ENCODE measurements around the gene ITPR1. TPM values are rescaled to one million over a fixed set of nuclear protein-coding genes. Genes with fewer than 3 reads are reported as not detected.

Gene ITPR1
- polyA plus RNA-seq, 1 donor from 2014 or later: 2.1 TPM

- Histone ChIP-seq H3K9me3 (ENCODE audit: low read length) (no peaks in the 10 kb centered on the region), H3K4me3 (ENCODE audit: low read length) (no peak overlapping the region), H2AFZ (ENCODE audit: low read depth, low read length) (no peak overlapping the region), H3K27ac (ENCODE audit: low read length) (no peak overlapping the region), H4K20me1 (ENCODE audit: insufficient read depth) (no peaks in the 10 kb centered on the region), H3F3A (ENCODE audit: insufficient read depth, low read length, poor library complexity, severe bottlenecking) (no peaks in the 10 kb centered on the region), H3K36me3 (ENCODE audit: insufficient read depth, low read length) (no peaks in the 10 kb centered on the region), H3K9me2 (ENCODE audit: insufficient read depth, low read length) (no peaks in the 10 kb centered on the region), H3K27me3 (ENCODE audit: insufficient read depth, low read depth, low read length) (no peaks in the 10 kb centered on the region), H3K9ac (ENCODE audit: low read length) (no peak overlapping the region), H3K4me2 (ENCODE audit: low read length) (no peak overlapping the region), H3K79me2 (replicated peaks; ENCODE audit: insufficient read depth, low read length) (peaks cover 3% of the 10 kb centered on the region)
- no peak for TF ChIP-seq EZH2 (IDR thresholded peaks at IDR 0.05; ENCODE audit: borderline replicate concordance, insufficient read depth, low read length, poor library complexity, severe bottlenecking)
- TF ChIP-seq RAD21 (conservative IDR thresholded peaks at IDR 0.05): no peak
- TF ChIP-seq, protein P1, sequence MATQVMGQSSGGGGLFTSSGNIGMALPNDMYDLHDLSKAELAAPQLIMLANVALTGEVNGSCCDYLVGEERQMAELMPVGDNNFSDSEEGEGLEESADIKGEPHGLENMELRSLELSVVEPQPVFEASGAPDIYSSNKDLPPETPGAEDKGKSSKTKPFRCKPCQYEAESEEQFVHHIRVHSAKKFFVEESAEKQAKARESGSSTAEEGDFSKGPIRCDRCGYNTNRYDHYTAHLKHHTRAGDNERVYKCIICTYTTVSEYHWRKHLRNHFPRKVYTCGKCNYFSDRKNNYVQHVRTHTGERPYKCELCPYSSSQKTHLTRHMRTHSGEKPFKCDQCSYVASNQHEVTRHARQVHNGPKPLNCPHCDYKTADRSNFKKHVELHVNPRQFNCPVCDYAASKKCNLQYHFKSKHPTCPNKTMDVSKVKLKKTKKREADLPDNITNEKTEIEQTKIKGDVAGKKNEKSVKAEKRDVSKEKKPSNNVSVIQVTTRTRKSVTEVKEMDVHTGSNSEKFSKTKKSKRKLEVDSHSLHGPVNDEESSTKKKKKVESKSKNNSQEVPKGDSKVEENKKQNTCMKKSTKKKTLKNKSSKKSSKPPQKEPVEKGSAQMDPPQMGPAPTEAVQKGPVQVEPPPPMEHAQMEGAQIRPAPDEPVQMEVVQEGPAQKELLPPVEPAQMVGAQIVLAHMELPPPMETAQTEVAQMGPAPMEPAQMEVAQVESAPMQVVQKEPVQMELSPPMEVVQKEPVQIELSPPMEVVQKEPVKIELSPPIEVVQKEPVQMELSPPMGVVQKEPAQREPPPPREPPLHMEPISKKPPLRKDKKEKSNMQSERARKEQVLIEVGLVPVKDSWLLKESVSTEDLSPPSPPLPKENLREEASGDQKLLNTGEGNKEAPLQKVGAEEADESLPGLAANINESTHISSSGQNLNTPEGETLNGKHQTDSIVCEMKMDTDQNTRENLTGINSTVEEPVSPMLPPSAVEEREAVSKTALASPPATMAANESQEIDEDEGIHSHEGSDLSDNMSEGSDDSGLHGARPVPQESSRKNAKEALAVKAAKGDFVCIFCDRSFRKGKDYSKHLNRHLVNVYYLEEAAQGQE (IDR thresholded peaks at IDR 0.05; ENCODE audit: borderline replicate concordance): no peak
- no peak for TF ChIP-seq EP300 (conservative IDR thresholded peaks at IDR 0.05; ENCODE audit: poor library complexity, severe bottlenecking)
- TF ChIP-seq TAF1 (IDR thresholded peaks at IDR 0.05; ENCODE audit: low read depth): no peak
- no peak for TF ChIP-seq SMC3 (conservative IDR thresholded peaks at IDR 0.05; ENCODE audit: poor library complexity)
- TF ChIP-seq, protein P2, sequence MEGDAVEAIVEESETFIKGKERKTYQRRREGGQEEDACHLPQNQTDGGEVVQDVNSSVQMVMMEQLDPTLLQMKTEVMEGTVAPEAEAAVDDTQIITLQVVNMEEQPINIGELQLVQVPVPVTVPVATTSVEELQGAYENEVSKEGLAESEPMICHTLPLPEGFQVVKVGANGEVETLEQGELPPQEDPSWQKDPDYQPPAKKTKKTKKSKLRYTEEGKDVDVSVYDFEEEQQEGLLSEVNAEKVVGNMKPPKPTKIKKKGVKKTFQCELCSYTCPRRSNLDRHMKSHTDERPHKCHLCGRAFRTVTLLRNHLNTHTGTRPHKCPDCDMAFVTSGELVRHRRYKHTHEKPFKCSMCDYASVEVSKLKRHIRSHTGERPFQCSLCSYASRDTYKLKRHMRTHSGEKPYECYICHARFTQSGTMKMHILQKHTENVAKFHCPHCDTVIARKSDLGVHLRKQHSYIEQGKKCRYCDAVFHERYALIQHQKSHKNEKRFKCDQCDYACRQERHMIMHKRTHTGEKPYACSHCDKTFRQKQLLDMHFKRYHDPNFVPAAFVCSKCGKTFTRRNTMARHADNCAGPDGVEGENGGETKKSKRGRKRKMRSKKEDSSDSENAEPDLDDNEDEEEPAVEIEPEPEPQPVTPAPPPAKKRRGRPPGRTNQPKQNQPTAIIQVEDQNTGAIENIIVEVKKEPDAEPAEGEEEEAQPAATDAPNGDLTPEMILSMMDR (IDR thresholded peaks at IDR 0.05; ENCODE audit: poor library complexity, severe bottlenecking): no peak
- TF ChIP-seq POLR2AphosphoS5 (IDR thresholded peaks at IDR 0.05): no peak
- no peak for TF ChIP-seq MXI1 (conservative IDR thresholded peaks at IDR 0.05; ENCODE audit: poor library complexity, severe bottlenecking)
Observed at GRCh38 chr3:4462369-4463040, 30.6 kb upstream of the ITPR1 start.

DNA sequence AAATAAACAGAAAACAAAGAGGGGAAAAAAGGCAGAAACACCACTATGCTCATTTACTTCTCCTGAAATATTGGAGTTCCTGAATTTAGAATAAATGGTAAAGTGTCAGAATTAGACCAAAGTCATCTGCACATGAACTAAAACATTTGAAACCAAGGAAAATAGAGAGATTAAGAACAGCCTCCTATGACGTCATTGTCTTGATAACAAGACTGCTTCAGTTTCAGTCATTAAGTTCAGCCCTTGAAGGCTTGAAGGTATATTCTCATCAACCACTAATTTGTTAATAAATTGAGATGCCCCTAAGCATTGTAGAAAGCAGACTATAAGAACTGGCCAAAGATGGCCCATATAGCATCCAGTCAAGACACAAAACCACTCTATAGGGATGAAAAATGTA, 28.6 kb upstream of the ITPR1 start:
- peaks cover 3% of the 10 kb centered on the region for H3K79me2 ChIP-seq (replicated peaks; ENCODE audit: insufficient read depth, low read length)
- H4K20me1 ChIP-seq (ENCODE audit: insufficient read depth): no peaks in the 10 kb centered on the region
- H3K9me3 ChIP-seq (ENCODE audit: low read length): no peaks in the 10 kb centered on the region
- no peaks in the 10 kb centered on the region for H3K36me3 ChIP-seq (ENCODE audit: insufficient read depth, low read length)
- no peak overlapping the region for H3K9ac ChIP-seq (ENCODE audit: low read length)
- H3K4me2 ChIP-seq (ENCODE audit: low read length): no peak overlapping the region
- H3K27me3 ChIP-seq (ENCODE audit: insufficient read depth, low read depth, low read length): no peaks in the 10 kb centered on the region
- no peak for TF ChIP-seq SMC3 (conservative IDR thresholded peaks at IDR 0.05; ENCODE audit: poor library complexity)
- no peak for TF ChIP-seq POLR2AphosphoS5 (IDR thresholded peaks at IDR 0.05)
- TF ChIP-seq MXI1 (conservative IDR thresholded peaks at IDR 0.05; ENCODE audit: poor library complexity, severe bottlenecking): no peak
- no peak overlapping the region for H3K27ac ChIP-seq (ENCODE audit: low read length)
- no peak overlapping the region for H2AFZ ChIP-seq (ENCODE audit: low read depth, low read length)
- H3F3A ChIP-seq (ENCODE audit: insufficient read depth, low read length, poor library complexity, severe bottlenecking): no peaks in the 10 kb centered on the region
- H3K9me2 ChIP-seq (ENCODE audit: insufficient read depth, low read length): no peaks in the 10 kb centered on the region
- no peak overlapping the region for H3K4me3 ChIP-seq (ENCODE audit: low read length)

All from neural cell (in vitro differentiated cells).